Measurements from ENCODE around the gene OR10J1. TPM values are rescaled to one million over a fixed set of nuclear protein-coding genes. Genes with fewer than 3 reads are reported as not detected.

OR10J1 gene, protein sequence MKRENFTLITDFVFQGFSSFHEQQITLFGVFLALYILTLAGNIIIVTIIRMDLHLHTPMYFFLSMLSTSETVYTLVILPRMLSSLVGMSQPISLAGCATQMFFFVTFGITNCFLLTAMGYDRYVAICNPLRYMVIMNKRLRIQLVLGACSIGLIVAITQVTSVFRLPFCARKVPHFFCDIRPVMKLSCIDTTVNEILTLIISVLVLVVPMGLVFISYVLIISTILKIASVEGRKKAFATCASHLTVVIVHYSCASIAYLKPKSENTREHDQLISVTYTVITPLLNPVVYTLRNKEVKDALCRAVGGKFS
- total RNA-seq (2014; rRNA removed; shearing (Covaris generic)) (not detected in 2 replicates), polyA plus RNA-seq (2016; fragmentation: Nextera tagmentation; extraction: Ambion mirVana) (not detected in 2 replicates)

- Histone ChIP-seq H3K27me3 (replicated peaks; ENCODE audit: insufficient read depth) (no peaks in the 10 kb centered on the region), H3K9me3 (ENCODE audit: low read depth) (no peaks in the 10 kb centered on the region), H3K4me2 (ENCODE audit: unreplicated experiment) (no peak within 1 kb of the TSS), H3K9ac (no peak within 1 kb of the TSS), H4K20me1 (ENCODE audit: insufficient read depth) (no peaks in the 10 kb centered on the region), H3K4me3 (no peak within 1 kb of the TSS), H3K27ac (no peak within 1 kb of the TSS), H3K79me2 (ENCODE audit: insufficient read depth) (no peaks in the 10 kb centered on the region), H2AFZ (no peak within 1 kb of the TSS), H3K9me2 (ENCODE audit: insufficient read depth) (no peaks in the 10 kb centered on the region), H3F3A (ENCODE audit: insufficient read depth) (no peaks in the 10 kb centered on the region), H3K4me1 (ENCODE audit: insufficient read depth) (no peaks in the 10 kb centered on the region), H3K36me3 (ENCODE audit: low read depth) (no peaks in the 10 kb centered on the region)
- DNase-seq = no peak
- in situ Hi-C loops (cut with MboI) = no loop called here
- TF ChIP-seq EZH2 (IDR thresholded peaks at IDR 0.05; ENCODE audit: insufficient read depth, poor library complexity, severe bottlenecking) = no peak
- no peak for TF ChIP-seq EZH2phosphoT487 (IDR thresholded peaks at IDR 0.05; ENCODE audit: insufficient read depth, low read depth)
These were observed at the start of gene OR10J1 for GRCh38 chr1:159439422-159439821. OR10J1 (plus strand) TSS chr1:159439722; CDS start chr1:159439792, 70 bp downstream.

- in situ Hi-C loops (cut with MboI) = no loop called here
- Histone ChIP-seq H3F3A (ENCODE audit: insufficient read depth) (no peaks in the 10 kb centered on the region), H4K20me1 (ENCODE audit: insufficient read depth) (no peaks in the 10 kb centered on the region), H3K27ac (no peak overlapping the region), H2AFZ (no peak overlapping the region), H3K4me2 (ENCODE audit: unreplicated experiment) (no peak overlapping the region), H3K9ac (no peak overlapping the region), H3K4me1 (ENCODE audit: insufficient read depth) (no peaks in the 10 kb centered on the region), H3K79me2 (ENCODE audit: insufficient read depth) (no peaks in the 10 kb centered on the region), H3K4me3 (no peak overlapping the region), H3K9me2 (ENCODE audit: insufficient read depth) (no peaks in the 10 kb centered on the region), H3K36me3 (ENCODE audit: low read depth) (no peaks in the 10 kb centered on the region), H3K9me3 (ENCODE audit: low read depth) (no peaks in the 10 kb centered on the region), H3K27me3 (replicated peaks; ENCODE audit: insufficient read depth) (no peaks in the 10 kb centered on the region)
- WGBS, 2 experiments (ENCODE audit: low coverage in 1 of 2, low lambda C conversion rate in 2 of 2, missing lambda C conversion rate in 2 of 2) = 8% methylated on average over 2 of the region's 2 CpGs
- TF ChIP-seq EZH2 (IDR thresholded peaks at IDR 0.05; ENCODE audit: insufficient read depth, poor library complexity, severe bottlenecking) = no peak
- no peak for TF ChIP-seq EZH2phosphoT487 (IDR thresholded peaks at IDR 0.05; ENCODE audit: insufficient read depth, low read depth)
- DNase-seq = no peak
These were observed 32.7 kb upstream of the OR10J1 start for GRCh38 chr1:159406821-159407220.

DNA sequence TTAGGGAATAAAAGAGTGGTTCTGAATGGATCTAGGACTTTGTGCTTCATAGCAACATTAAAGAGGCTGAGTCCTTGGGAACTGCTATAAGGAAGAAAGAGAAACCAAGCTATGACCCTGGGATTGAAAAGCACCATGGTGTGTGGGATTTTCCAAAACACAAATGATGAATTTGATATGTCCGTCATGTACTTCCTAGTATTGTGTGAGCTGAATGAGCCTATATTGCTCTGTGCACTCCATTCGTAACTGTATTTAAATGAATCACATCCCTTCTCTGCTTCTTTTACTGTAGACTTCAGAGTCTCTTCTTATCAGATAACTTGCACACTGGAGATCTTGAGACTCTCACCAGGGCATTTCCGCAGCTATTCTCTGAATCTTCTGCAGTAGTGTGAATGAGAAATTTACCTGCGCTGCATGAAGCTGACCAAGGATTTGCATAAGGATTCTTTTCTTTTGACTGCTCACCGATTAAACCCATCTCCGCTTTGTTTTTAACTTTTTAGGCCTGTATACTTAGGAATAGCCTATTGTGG lies 30.6 kb upstream of the OR10J1 start:
- 42 to 56% methylated on average over 6 of the region's 6 CpGs for WGBS, 2 experiments (ENCODE audit: low coverage in 1 of 2, low lambda C conversion rate in 2 of 2, missing lambda C conversion rate in 2 of 2)
- Histone ChIP-seq H3K36me3 (ENCODE audit: low read depth) (no peaks in the 10 kb centered on the region), H4K20me1 (ENCODE audit: insufficient read depth) (no peaks in the 10 kb centered on the region), H3K79me2 (ENCODE audit: insufficient read depth) (no peaks in the 10 kb centered on the region), H2AFZ (no peak overlapping the region), H3K4me3 (no peak overlapping the region), H3K9ac (no peak overlapping the region), H3K27me3 (replicated peaks; ENCODE audit: insufficient read depth) (no peaks in the 10 kb centered on the region), H3K27ac (no peak overlapping the region), H3F3A (ENCODE audit: insufficient read depth) (no peaks in the 10 kb centered on the region), H3K4me1 (ENCODE audit: insufficient read depth) (no peaks in the 10 kb centered on the region), H3K9me3 (ENCODE audit: low read depth) (no peaks in the 10 kb centered on the region), H3K4me2 (ENCODE audit: unreplicated experiment) (no peak overlapping the region), H3K9me2 (ENCODE audit: insufficient read depth) (no peaks in the 10 kb centered on the region)
- TF ChIP-seq EZH2 (IDR thresholded peaks at IDR 0.05; ENCODE audit: insufficient read depth, poor library complexity, severe bottlenecking) = no peak
- in situ Hi-C loops (cut with MboI) = no loop called here
- no peak for DNase-seq

GRCh38 chr1:159421821-159422220 lies 17.7 kb upstream of the OR10J1 start:
- Histone ChIP-seq H2AFZ (no peak overlapping the region), H3K4me3 (no peak overlapping the region), H3K4me2 (ENCODE audit: unreplicated experiment) (no peak overlapping the region), H3K27me3 (replicated peaks; ENCODE audit: insufficient read depth) (no peaks in the 10 kb centered on the region), H3K9me2 (ENCODE audit: insufficient read depth) (no peaks in the 10 kb centered on the region), H4K20me1 (ENCODE audit: insufficient read depth) (no peaks in the 10 kb centered on the region), H3F3A (ENCODE audit: insufficient read depth) (no peaks in the 10 kb centered on the region), H3K9me3 (ENCODE audit: low read depth) (no peaks in the 10 kb centered on the region), H3K9ac (no peak overlapping the region), H3K79me2 (ENCODE audit: insufficient read depth) (no peaks in the 10 kb centered on the region), H3K36me3 (ENCODE audit: low read depth) (no peaks in the 10 kb centered on the region), H3K4me1 (ENCODE audit: insufficient read depth) (no peaks in the 10 kb centered on the region), H3K27ac (no peak overlapping the region)
- TF ChIP-seq EZH2 (IDR thresholded peaks at IDR 0.05; ENCODE audit: insufficient read depth, poor library complexity, severe bottlenecking) (no peak), EZH2phosphoT487 (IDR thresholded peaks at IDR 0.05; ENCODE audit: insufficient read depth, low read depth) (no peak)
- DNase-seq = no peak
- 58 to 64% methylated on average over 6 to 8 of the region's 8 CpGs for WGBS, 2 experiments (ENCODE audit: low coverage in 1 of 2, low lambda C conversion rate in 2 of 2, missing lambda C conversion rate in 2 of 2)
- in situ Hi-C loops (cut with MboI) = no loop called here
